ENCODE measurements around the gene TEK.

The TEK gene

GRCh38 chr9:27247756-27248155 is 138.7 kb downstream of the TEK start:
- H3K9ac ChIP-seq (ENCODE audit: low read length) = no peak overlapping the region
- H3K4me1 ChIP-seq (ENCODE audit: insufficient read depth, low read length) = no peaks in the 10 kb centered on the region
- H3K27ac ChIP-seq (ENCODE audit: low read depth, low read length) = no peak overlapping the region
- no peak overlapping the region for H3K4me3 ChIP-seq (ENCODE audit: low read depth in 1 of 2, low read length in 2 of 2)
- H3K36me3 ChIP-seq (ENCODE audit: insufficient read depth, low read length) = no peaks in the 10 kb centered on the region
- H3K27me3 ChIP-seq (ENCODE audit: control insufficient read depth in 1 of 2, insufficient read depth in 2 of 2, low read length in 2 of 2) = no peaks in the 10 kb centered on the region
- H3K9me3 ChIP-seq (ENCODE audit: low read length) = no peaks in the 10 kb centered on the region

GRCh38 chr9:27248702-27249101 is 139.7 kb downstream of the TEK start:
- H3K4me3 ChIP-seq (ENCODE audit: low read depth in 1 of 2, low read length in 2 of 2) = no peak overlapping the region
- H3K27ac ChIP-seq (ENCODE audit: low read depth, low read length) = no peak overlapping the region
- H3K27me3 ChIP-seq (ENCODE audit: control insufficient read depth in 1 of 2, insufficient read depth in 2 of 2, low read length in 2 of 2) = no peaks in the 10 kb centered on the region
- H3K9me3 ChIP-seq (ENCODE audit: low read length) = no peaks in the 10 kb centered on the region
- no peak overlapping the region for H3K9ac ChIP-seq (ENCODE audit: low read length)
- no peaks in the 10 kb centered on the region for H3K4me1 ChIP-seq (ENCODE audit: insufficient read depth, low read length)
- H3K36me3 ChIP-seq (ENCODE audit: insufficient read depth, low read length) = no peaks in the 10 kb centered on the region

GRCh38 chr9:27258662-27259061 is 149.6 kb downstream of the TEK start:
- H3K4me3 ChIP-seq (ENCODE audit: low read depth in 1 of 2, low read length in 2 of 2) = no peak overlapping the region
- H3K9me3 ChIP-seq (ENCODE audit: low read length) = no peaks in the 10 kb centered on the region
- H3K4me1 ChIP-seq (ENCODE audit: insufficient read depth, low read length) = no peaks in the 10 kb centered on the region

GRCh38 chr9:27260789-27261516 is 151.9 kb downstream of the TEK start:
- H3K4me3 ChIP-seq (ENCODE audit: low read depth in 1 of 2, low read length in 2 of 2) = no peak overlapping the region
- H3K4me1 ChIP-seq (ENCODE audit: insufficient read depth, low read length) = no peaks in the 10 kb centered on the region
- H3K9ac ChIP-seq (ENCODE audit: low read length) = no peak overlapping the region
- no peaks in the 10 kb centered on the region for H3K36me3 ChIP-seq (ENCODE audit: insufficient read depth, low read length)
- no peak overlapping the region for H3K27ac ChIP-seq (ENCODE audit: low read depth, low read length)
- H3K9me3 ChIP-seq (ENCODE audit: low read length) = no peaks in the 10 kb centered on the region
- H3K27me3 ChIP-seq (ENCODE audit: control insufficient read depth in 1 of 2, insufficient read depth in 2 of 2, low read length in 2 of 2) = no peaks in the 10 kb centered on the region

More at GRCh38 chr9:27258662-27259061, 149.6 kb downstream of the TEK start:
- H3K36me3 ChIP-seq (ENCODE audit: insufficient read depth, low read length) = no peaks in the 10 kb centered on the region
- no peak overlapping the region for H3K9ac ChIP-seq (ENCODE audit: low read length)
- no peak overlapping the region for H3K27ac ChIP-seq (ENCODE audit: low read depth, low read length)
- no peaks in the 10 kb centered on the region for H3K27me3 ChIP-seq (ENCODE audit: control insufficient read depth in 1 of 2, insufficient read depth in 2 of 2, low read length in 2 of 2)

GRCh38 chr9:27261517-27262211 is 152.6 kb downstream of the TEK start:
- no peak overlapping the region for H3K9ac ChIP-seq (ENCODE audit: low read length)
- H3K36me3 ChIP-seq (ENCODE audit: insufficient read depth, low read length) = no peaks in the 10 kb centered on the region
- H3K27me3 ChIP-seq (ENCODE audit: control insufficient read depth in 1 of 2, insufficient read depth in 2 of 2, low read length in 2 of 2) = no peaks in the 10 kb centered on the region
- H3K4me3 ChIP-seq (ENCODE audit: low read depth in 1 of 2, low read length in 2 of 2) = no peak overlapping the region
- H3K9me3 ChIP-seq (ENCODE audit: low read length) = no peaks in the 10 kb centered on the region
- H3K27ac ChIP-seq (ENCODE audit: low read depth, low read length) = no peak overlapping the region
- no peaks in the 10 kb centered on the region for H3K4me1 ChIP-seq (ENCODE audit: insufficient read depth, low read length)

GRCh38 chr9:27272103-27272502 is 163.1 kb downstream of the TEK start:
- H3K27me3 ChIP-seq (ENCODE audit: control insufficient read depth in 1 of 2, insufficient read depth in 2 of 2, low read length in 2 of 2) = no peaks in the 10 kb centered on the region
- peaks cover 6% of the 10 kb centered on the region for H3K4me1 ChIP-seq (ENCODE audit: insufficient read depth, low read length)
- no peaks in the 10 kb centered on the region for H3K36me3 ChIP-seq (ENCODE audit: insufficient read depth, low read length)
- H3K4me3 ChIP-seq (ENCODE audit: low read depth in 1 of 2, low read length in 2 of 2) = no peak overlapping the region
- H3K9me3 ChIP-seq (ENCODE audit: low read length) = no peaks in the 10 kb centered on the region
- no peak overlapping the region for H3K27ac ChIP-seq (ENCODE audit: low read depth, low read length)
- no peak overlapping the region for H3K9ac ChIP-seq (ENCODE audit: low read length)

- Histone ChIP-seq H3K4me1 (ENCODE audit: insufficient read depth, low read length) (peaks cover 6% of the 10 kb centered on the region), H3K27ac (ENCODE audit: low read depth, low read length) (no peak overlapping the region), H3K36me3 (ENCODE audit: insufficient read depth, low read length) (no peaks in the 10 kb centered on the region), H3K4me3 (ENCODE audit: low read depth in 1 of 2, low read length in 2 of 2) (no peak overlapping the region), H3K9me3 (ENCODE audit: low read length) (no peaks in the 10 kb centered on the region), H3K9ac (ENCODE audit: low read length) (no peak overlapping the region), H3K27me3 (ENCODE audit: control insufficient read depth in 1 of 2, insufficient read depth in 2 of 2, low read length in 2 of 2) (no peaks in the 10 kb centered on the region)
Observed at GRCh38 chr9:27273186-27273585, 164.2 kb downstream of the TEK start.

- H3K4me3 ChIP-seq (ENCODE audit: low read depth in 1 of 2, low read length in 2 of 2) = peak overlapping the region; percentile 6 to 38
- no peak overlapping the region for H3K27ac ChIP-seq (ENCODE audit: low read depth, low read length)
- H3K27me3 ChIP-seq (ENCODE audit: control insufficient read depth in 1 of 2, insufficient read depth in 2 of 2, low read length in 2 of 2) = no peaks in the 10 kb centered on the region
- no peak overlapping the region for H3K9ac ChIP-seq (ENCODE audit: low read length)
- H3K9me3 ChIP-seq (ENCODE audit: low read length) = no peaks in the 10 kb centered on the region
- H3K36me3 ChIP-seq (ENCODE audit: insufficient read depth, low read length) = no peaks in the 10 kb centered on the region
- peaks cover 6% of the 10 kb centered on the region for H3K4me1 ChIP-seq (ENCODE audit: insufficient read depth, low read length)
Observed at GRCh38 chr9:27276193-27277030, 167.4 kb downstream of the TEK start.

GRCh38 chr9:27278374-27278773 is 169.3 kb downstream of the TEK start:
- no peak overlapping the region for H3K9ac ChIP-seq (ENCODE audit: low read length)
- no peaks in the 10 kb centered on the region for H3K9me3 ChIP-seq (ENCODE audit: low read length)
- peaks cover 6% of the 10 kb centered on the region for H3K4me1 ChIP-seq (ENCODE audit: insufficient read depth, low read length)
- H3K27me3 ChIP-seq (ENCODE audit: control insufficient read depth in 1 of 2, insufficient read depth in 2 of 2, low read length in 2 of 2) = no peaks in the 10 kb centered on the region
- H3K36me3 ChIP-seq (ENCODE audit: insufficient read depth, low read length) = no peaks in the 10 kb centered on the region
- H3K4me3 ChIP-seq (ENCODE audit: low read depth in 1 of 2, low read length in 2 of 2) = no peak overlapping the region
- H3K27ac ChIP-seq (ENCODE audit: low read depth, low read length) = no peak overlapping the region

GRCh38 chr9:27279611-27280010 is 170.6 kb downstream of the TEK start:
- Histone ChIP-seq H3K9ac (ENCODE audit: low read length) (no peak overlapping the region), H3K36me3 (ENCODE audit: insufficient read depth, low read length) (no peaks in the 10 kb centered on the region), H3K27ac (ENCODE audit: low read depth, low read length) (no peak overlapping the region), H3K9me3 (ENCODE audit: low read length) (no peaks in the 10 kb centered on the region), H3K4me3 (ENCODE audit: low read depth in 1 of 2, low read length in 2 of 2) (no peak overlapping the region), H3K4me1 (ENCODE audit: insufficient read depth, low read length) (peaks cover 6% of the 10 kb centered on the region), H3K27me3 (ENCODE audit: control insufficient read depth in 1 of 2, insufficient read depth in 2 of 2, low read length in 2 of 2) (no peaks in the 10 kb centered on the region)

Data from muscle layer of colon (tissue), 2 donors.